H9 (cell line): ENCODE measurements around the gene BMP5. TPM values are rescaled to one million over a fixed set of nuclear protein-coding genes. Genes with fewer than 3 reads are reported as not detected.

Experiments
- DNase-seq: peaks from one replicate; pipeline ENCODE4 v3.0.0-alpha.2; 2017
- H2AFZ ChIP-seq: one replicate; pipeline ENCODE4 v1.6.1; 2013; ENCODE audit warnings: mild to moderate bottlenecking, low read length, control low read depth, moderate library complexity
- H2AK5ac ChIP-seq: 2 replicates; pipeline ENCODE4 v1.6.1; 2013; ENCODE audit warnings: low read length, control low read depth, mixed read lengths; ENCODE audit not compliant: insufficient read length
- H2BK120ac ChIP-seq: one replicate; pipeline ENCODE4 v1.6.1; 2013; ENCODE audit warnings: low read depth, mild to moderate bottlenecking, low read length, control low read depth, inconsistent platforms; ENCODE audit not compliant: poor library complexity, severe bottlenecking
- H2BK12ac ChIP-seq: 2 replicates; pipeline ENCODE4 v1.6.1; 2013; ENCODE audit warnings: low read length, control low read depth, mixed read lengths, low read depth; ENCODE audit not compliant: insufficient read length
- H2BK15ac ChIP-seq: 2 replicates; pipeline ENCODE4 v1.6.1; 2013; ENCODE audit warnings: low read depth, low read length, control low read depth
- H2BK20ac ChIP-seq: one replicate; pipeline ENCODE4 v1.6.1; 2013; ENCODE audit warnings: low read depth, mild to moderate bottlenecking, low read length, control low read depth, inconsistent platforms; ENCODE audit not compliant: poor library complexity, severe bottlenecking
- H2BK5ac ChIP-seq: 2 replicates; pipeline ENCODE4 v1.6.1; 2013; ENCODE audit warnings: low read length, control low read depth, mixed read lengths; ENCODE audit not compliant: insufficient read length
- H3K14ac ChIP-seq: 2 replicates; pipeline ENCODE4 v1.6.1; 2013; ENCODE audit warnings: low read length, control low read depth; ENCODE audit not compliant: insufficient read depth
- H3K18ac ChIP-seq: 2 replicates; pipeline ENCODE4 v1.6.1; 2013; ENCODE audit warnings: low read depth, mild to moderate bottlenecking, mixed read lengths, low read length, control low read depth; ENCODE audit not compliant: insufficient read length
- H3K23ac ChIP-seq: 2 replicates; pipeline ENCODE4 v1.6.1; 2013; ENCODE audit warnings: low read length, control low read depth, mixed read lengths, low read depth; ENCODE audit not compliant: insufficient read length
- H3K23me2 ChIP-seq: 2 replicates; pipeline ENCODE4 v1.6.1; 2013; ENCODE audit warnings: low read depth, mild to moderate bottlenecking, mixed read lengths, low read length, control low read depth; ENCODE audit not compliant: insufficient read length, poor library complexity, severe bottlenecking
- H3K27ac ChIP-seq: 2 replicates; pipeline ENCODE4 v1.5.1; 2013; ENCODE audit warnings: low read length, control low read depth, mixed read lengths, low read depth; ENCODE audit not compliant: insufficient read length
- H3K27me3 ChIP-seq: 2 replicates; pipeline ENCODE4 v1.6.1; 2013; ENCODE audit warnings: low read length, control low read depth, inconsistent platforms; ENCODE audit not compliant: insufficient read depth
- H3K4ac ChIP-seq: 2 replicates; pipeline ENCODE4 v1.6.1; 2013; ENCODE audit warnings: low read depth, mild to moderate bottlenecking, control low read depth, inconsistent platforms, low read length, moderate library complexity
- H3K4me1 ChIP-seq: 2 replicates; pipeline ENCODE4 v1.6.1; 2013; ENCODE audit warnings: low read length, control low read depth, inconsistent platforms; ENCODE audit not compliant: insufficient read depth
- H3K4me2 ChIP-seq: 2 replicates; pipeline ENCODE4 v1.6.1; 2013; ENCODE audit warnings: low read length, control low read depth, mixed read lengths; ENCODE audit not compliant: insufficient read length, insufficient read depth
- H3K56ac ChIP-seq: 2 replicates; pipeline ENCODE4 v1.6.1; 2013; ENCODE audit warnings: low read depth, mild to moderate bottlenecking, mixed read lengths, low read length, control low read depth; ENCODE audit not compliant: insufficient read length
- H3K79me1 ChIP-seq: 2 replicates; pipeline ENCODE4 v1.6.1; 2013; ENCODE audit warnings: low read depth, mild to moderate bottlenecking, moderate library complexity, low read length, control low read depth, inconsistent platforms; ENCODE audit not compliant: insufficient read depth, poor library complexity, severe bottlenecking
- H3K79me2 ChIP-seq: 2 replicates; pipeline ENCODE4 v1.6.1; 2013; ENCODE audit warnings: low read length, control low read depth, inconsistent platforms; ENCODE audit not compliant: insufficient read depth
- H3K9ac ChIP-seq: 2 replicates; pipeline ENCODE4 v1.6.1; 2013; ENCODE audit warnings: low read length, control low read depth, mixed read lengths; ENCODE audit not compliant: insufficient read length; ENCODE audit errors: extremely low read depth
- H3K9me3 ChIP-seq: one replicate; pipeline ENCODE4 v1.6.1; 2013; ENCODE audit warnings: low read depth, low read length, inconsistent platforms; ENCODE audit not compliant: control insufficient read depth
- H3T11ph ChIP-seq: one replicate; pipeline ENCODE4 v1.6.1; 2013; ENCODE audit warnings: mild to moderate bottlenecking, low read length, control low read depth, inconsistent platforms
- H4K20me1 ChIP-seq: one replicate; pipeline ENCODE4 v1.6.1; 2013; ENCODE audit not compliant: control insufficient read depth, insufficient read length, insufficient read depth
- H4K5ac ChIP-seq: 2 replicates; pipeline ENCODE4 v1.6.1; 2013; ENCODE audit warnings: low read depth, mild to moderate bottlenecking, mixed read lengths, low read length, control low read depth; ENCODE audit not compliant: insufficient read length
- H4K8ac ChIP-seq: replicated peaks from 2 replicates; pipeline ENCODE4 v1.6.1; 2013; ENCODE audit warnings: low read length, control low read depth, mixed read lengths, low read depth; ENCODE audit not compliant: insufficient read length
- H4K91ac ChIP-seq: 2 replicates; pipeline ENCODE4 v1.6.1; 2013; ENCODE audit warnings: low read depth, mild to moderate bottlenecking, moderate library complexity, mixed read lengths, low read length, control low read depth; ENCODE audit not compliant: insufficient read length
- H3K27ac Mint-ChIP-seq, 3 experiments: 2 replicates in 2 of 3; 3 replicates in 1 of 3; pipeline ENCODE4 v1.8.0; 2020 to 2021; ENCODE audit warnings: mixed read lengths in 3 of 3, mild to moderate bottlenecking in 1 of 3, moderate library complexity in 1 of 3
- H3K27me3 Mint-ChIP-seq: 2 replicates; pipeline ENCODE4 v1.8.0; 2021; ENCODE audit warnings: low read depth, mild to moderate bottlenecking, moderate library complexity, mixed read lengths
- H3K36me3 Mint-ChIP-seq, 3 experiments: 2 replicates in 2 of 3; 3 replicates in 1 of 3; pipeline ENCODE4 v1.8.0; 2020 to 2021; ENCODE audit warnings: low read depth in 3 of 3, mixed read lengths in 3 of 3; ENCODE audit not compliant: insufficient read depth in 1 of 3
- H3K4me1 Mint-ChIP-seq, 2 experiments: 2 replicates each; pipeline ENCODE4 v1.8.0; 2020; ENCODE audit warnings: mixed read lengths in 2 of 2
- H3K4me3 Mint-ChIP-seq, 2 experiments: 2 replicates in 1 of 2; 3 replicates in 1 of 2; pipeline ENCODE4 v1.8.0; 2020 to 2021; ENCODE audit warnings: mild to moderate bottlenecking in 2 of 2, mixed read lengths in 2 of 2, moderate library complexity in 1 of 2
- H3K9me3 Mint-ChIP-seq, 2 experiments: 2 replicates in 1 of 2; 3 replicates in 1 of 2; pipeline ENCODE4 v1.8.0; 2020; ENCODE audit warnings: mild to moderate bottlenecking in 2 of 2, mixed read lengths in 2 of 2, moderate library complexity in 1 of 2
- WGBS: extraction: QIAGEN DNeasy Blood & Tissue Kit; methylation state at CpG from one replicate; pipeline ENCODE4 v1.1.7; 2013; ENCODE audit warnings: missing lambda C conversion rate, low lambda C conversion rate, mixed read lengths; ENCODE audit not compliant: insufficient read length; ENCODE audit errors: extremely low coverage; 5-methylcytosine and 5-hydroxymethylcytosine counted together
- total RNA-seq: library from RNA; stranded (reverse); gene quantifications from 2 replicates; pipeline ENCODE4 v1.2.1, GENCODE V29; 2021
- TF ChIP-seq, protein P1 (sequence below): fragments of 200-600 bp; sonication (generic); conservative IDR thresholded peaks from 3 replicates; pipeline ENCODE4 v1.8.0; 2021; ENCODE audit warnings: antibody characterized with exemption, mild to moderate bottlenecking

The BMP5 gene
- total RNA-seq, 1 experiment from 2014 or later = not detected

DNA sequence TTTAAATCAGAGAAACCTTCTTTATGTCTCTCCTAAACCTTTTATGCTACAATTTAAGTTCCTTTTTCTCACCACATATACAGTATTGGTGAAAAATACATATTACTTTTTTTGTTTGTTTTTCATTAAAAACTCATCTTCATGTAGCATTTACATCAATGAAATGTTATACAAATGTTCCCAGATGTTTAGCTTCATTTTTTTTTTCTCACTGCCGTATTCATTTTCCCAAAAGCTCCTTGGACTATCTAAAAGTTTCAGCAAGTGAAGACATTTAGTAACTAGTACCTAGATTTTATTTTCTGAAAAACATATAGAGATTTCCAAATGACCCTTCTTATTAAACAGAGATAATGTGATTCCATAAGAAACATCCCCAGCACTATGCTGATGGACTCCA lies 128.9 kb downstream of the BMP5 start:
- H3K23me2 ChIP-seq = no peaks in the 10 kb centered on the region
- H2BK15ac ChIP-seq = no peak overlapping the region
- TF ChIP-seq, protein P1, sequence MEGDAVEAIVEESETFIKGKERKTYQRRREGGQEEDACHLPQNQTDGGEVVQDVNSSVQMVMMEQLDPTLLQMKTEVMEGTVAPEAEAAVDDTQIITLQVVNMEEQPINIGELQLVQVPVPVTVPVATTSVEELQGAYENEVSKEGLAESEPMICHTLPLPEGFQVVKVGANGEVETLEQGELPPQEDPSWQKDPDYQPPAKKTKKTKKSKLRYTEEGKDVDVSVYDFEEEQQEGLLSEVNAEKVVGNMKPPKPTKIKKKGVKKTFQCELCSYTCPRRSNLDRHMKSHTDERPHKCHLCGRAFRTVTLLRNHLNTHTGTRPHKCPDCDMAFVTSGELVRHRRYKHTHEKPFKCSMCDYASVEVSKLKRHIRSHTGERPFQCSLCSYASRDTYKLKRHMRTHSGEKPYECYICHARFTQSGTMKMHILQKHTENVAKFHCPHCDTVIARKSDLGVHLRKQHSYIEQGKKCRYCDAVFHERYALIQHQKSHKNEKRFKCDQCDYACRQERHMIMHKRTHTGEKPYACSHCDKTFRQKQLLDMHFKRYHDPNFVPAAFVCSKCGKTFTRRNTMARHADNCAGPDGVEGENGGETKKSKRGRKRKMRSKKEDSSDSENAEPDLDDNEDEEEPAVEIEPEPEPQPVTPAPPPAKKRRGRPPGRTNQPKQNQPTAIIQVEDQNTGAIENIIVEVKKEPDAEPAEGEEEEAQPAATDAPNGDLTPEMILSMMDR = no peak
- H2AFZ ChIP-seq = no peak overlapping the region
- H2BK120ac ChIP-seq = no peak overlapping the region
- H3K4me3 Mint-ChIP-seq = no peak overlapping the region
- H3K9me3 ChIP-seq = no peaks in the 10 kb centered on the region
- no peaks in the 10 kb centered on the region for H3K27me3 ChIP-seq
- no peak overlapping the region for H3K27ac Mint-ChIP-seq
- no peak overlapping the region for H2BK20ac ChIP-seq
- H3K4me1 ChIP-seq = no peaks in the 10 kb centered on the region
- H2BK12ac ChIP-seq = no peak overlapping the region
- no peak overlapping the region for H3T11ph ChIP-seq
- H3K4me2 ChIP-seq = no peak overlapping the region
- H3K4me1 Mint-ChIP-seq = no peaks in the 10 kb centered on the region
- no peaks in the 10 kb centered on the region for H3K79me1 ChIP-seq
- no peak overlapping the region for H3K56ac ChIP-seq
- no peaks in the 10 kb centered on the region for H4K20me1 ChIP-seq
- no peak overlapping the region for H3K27ac ChIP-seq
- WGBS = no CpG with 5 or more reads among the region's 1 CpG
- H3K79me2 ChIP-seq = no peaks in the 10 kb centered on the region
- H3K9ac ChIP-seq = no peak overlapping the region
- no peak overlapping the region for H3K14ac ChIP-seq
- H3K18ac ChIP-seq = no peak overlapping the region
- H4K5ac ChIP-seq = no peak overlapping the region
- no peak overlapping the region for H3K4ac ChIP-seq
- H3K27me3 Mint-ChIP-seq = no peaks in the 10 kb centered on the region
- 0 out of 5 replicates have a peak, but pooled peaks cover 0 to 1% of the 10 kb centered on the region in 2 experiments for H3K9me3 Mint-ChIP-seq
- H3K36me3 Mint-ChIP-seq = no peaks in the 10 kb centered on the region
- H4K91ac ChIP-seq = no peak overlapping the region
- no peak overlapping the region for H2BK5ac ChIP-seq
- no peak overlapping the region for H3K23ac ChIP-seq
- no peak overlapping the region for H4K8ac ChIP-seq
- no peak overlapping the region for H2AK5ac ChIP-seq
- DNase-seq = no peak
